ENCODE measurements around the gene EYA4.

EYA4 gene

DNA sequence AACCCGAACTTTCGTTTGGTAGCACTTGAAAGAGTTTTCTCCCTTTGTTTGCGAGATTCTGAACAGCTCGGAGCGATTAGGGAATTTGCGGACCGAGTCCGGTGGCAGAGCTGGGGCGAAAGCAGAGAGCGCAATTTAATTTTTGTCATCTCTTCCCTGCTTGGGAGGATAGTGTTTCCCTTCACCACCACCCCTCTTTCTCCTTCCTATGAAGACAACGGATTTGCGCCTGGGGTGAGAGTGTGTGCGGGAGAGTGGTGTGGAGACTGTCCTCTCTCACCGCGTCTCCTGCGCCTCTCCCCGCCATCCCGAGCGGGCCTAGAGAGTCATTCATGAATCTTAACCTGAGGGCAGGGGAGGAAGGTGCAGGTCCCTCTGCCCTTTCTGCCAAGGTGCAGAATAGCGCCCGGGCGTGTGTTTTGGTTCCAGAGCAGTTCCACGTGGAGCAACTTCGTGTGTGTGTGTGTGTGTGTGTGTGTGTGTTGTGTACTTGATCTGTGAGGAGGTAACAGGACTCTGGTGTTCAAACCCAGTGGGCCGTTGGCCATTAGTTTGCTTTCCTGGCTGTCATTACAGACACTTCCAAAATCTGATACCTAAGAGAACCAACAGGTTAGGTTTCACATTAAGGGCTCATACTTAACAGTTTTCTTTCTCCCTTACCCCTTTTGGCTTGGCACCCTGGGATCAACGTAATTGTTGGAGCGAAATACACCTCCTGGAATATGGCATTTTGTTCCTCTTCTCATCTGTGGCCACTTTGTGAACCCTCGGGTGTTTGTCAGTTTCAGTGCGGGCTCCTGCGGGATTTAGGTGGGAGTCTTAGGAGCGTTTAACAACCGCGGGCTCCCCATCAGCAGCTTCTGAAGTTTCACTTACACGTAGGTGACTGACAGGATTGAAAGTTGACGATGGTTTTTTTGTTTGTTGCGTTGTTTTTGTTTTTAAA, 1.8 kb downstream of the EYA4 start:
- no peak for DNase-seq (ENCODE audit: low read depth)

DNA sequence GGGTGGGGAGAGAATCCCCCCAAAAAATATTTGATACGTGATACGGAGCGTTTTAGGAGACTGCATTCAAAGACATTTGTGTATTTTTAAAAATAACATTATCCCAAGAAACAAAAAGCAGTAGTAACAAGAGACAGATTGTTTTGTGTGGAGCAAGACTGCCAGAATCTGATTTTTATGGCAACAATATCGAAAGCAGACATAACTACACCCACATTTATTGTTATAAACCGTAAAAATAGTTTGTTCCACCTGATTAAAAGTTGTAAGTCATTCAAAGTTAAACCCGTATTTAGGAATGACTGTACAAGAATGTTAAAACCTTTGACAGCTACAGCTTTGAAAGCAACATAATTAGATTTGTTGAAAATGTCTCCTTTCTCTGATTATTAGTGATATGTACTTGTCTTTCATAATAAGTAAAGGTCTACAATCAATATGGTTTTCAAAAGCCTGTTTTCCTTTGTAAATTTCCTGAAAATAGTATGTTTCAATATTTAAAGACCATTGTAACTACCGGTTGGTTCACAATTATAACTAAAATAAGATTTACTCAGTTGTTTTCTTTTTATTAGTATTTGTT, 2.7 kb downstream of the EYA4 start:
- no peak for DNase-seq (ENCODE audit: low read depth)

DNA sequence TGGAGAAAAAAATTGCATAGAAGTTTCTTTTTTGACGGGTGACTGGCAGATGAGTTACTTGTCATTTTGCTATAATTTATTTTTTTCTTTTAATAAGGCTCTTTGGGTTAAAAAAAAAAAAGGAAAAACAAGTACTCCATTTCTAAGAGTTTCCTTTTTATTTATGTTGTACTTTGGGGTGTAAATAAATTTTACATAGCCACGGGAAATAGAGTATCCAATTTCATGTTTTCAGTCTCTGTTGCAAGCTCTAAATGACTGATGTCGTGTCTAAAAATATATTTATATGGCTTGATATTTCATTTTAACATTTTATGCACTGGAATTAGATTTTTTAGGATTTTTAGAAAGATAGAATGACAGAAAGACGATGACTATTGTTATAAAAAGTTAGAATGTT, 3.4 kb downstream of the EYA4 start:
- DNase-seq (ENCODE audit: low read depth), result no peak

DNA sequence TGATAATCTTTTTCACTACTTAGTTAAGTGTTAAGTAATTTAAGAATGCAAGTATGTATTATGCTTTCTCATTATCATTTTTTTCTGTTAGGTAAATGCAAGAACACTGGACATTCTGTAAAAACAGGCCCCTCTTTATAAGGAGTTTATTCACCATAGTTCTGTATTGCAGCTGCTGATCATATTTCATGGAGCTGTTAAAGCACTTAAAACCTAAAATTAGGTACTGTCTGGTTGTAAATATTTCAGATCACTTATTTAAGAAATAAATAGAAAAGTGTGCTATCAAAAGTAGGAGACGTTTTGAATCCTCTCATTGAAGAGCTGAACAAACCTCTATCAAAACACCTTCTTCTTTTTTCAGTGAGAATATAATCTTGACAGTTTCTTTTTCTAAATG, 3.9 kb downstream of the EYA4 start:
- no peak for DNase-seq (ENCODE audit: low read depth)

DNA sequence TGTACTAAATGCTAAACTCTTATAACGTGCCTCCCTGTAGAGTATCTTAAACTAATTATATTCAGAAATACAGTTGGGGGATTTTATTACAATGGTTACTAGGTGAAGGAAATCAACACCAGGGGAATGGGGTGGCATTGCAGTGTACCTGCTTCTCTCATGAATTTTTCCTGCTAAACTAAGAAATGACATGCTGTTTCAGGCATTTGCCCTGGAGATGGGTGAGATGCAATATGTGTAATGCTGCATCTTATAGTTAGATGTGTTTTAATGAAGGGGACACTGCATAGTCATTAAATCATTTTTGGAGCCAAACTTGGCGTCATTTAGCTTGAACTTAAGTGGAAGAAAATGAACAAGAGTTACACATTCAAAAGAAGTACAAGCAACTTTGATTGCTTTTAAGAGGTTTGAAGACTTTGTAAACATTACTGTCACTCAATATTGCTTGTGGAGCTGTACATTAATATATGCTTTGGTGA, 4.3 kb downstream of the EYA4 start:
- no peak for DNase-seq (ENCODE audit: low read depth)

DNA sequence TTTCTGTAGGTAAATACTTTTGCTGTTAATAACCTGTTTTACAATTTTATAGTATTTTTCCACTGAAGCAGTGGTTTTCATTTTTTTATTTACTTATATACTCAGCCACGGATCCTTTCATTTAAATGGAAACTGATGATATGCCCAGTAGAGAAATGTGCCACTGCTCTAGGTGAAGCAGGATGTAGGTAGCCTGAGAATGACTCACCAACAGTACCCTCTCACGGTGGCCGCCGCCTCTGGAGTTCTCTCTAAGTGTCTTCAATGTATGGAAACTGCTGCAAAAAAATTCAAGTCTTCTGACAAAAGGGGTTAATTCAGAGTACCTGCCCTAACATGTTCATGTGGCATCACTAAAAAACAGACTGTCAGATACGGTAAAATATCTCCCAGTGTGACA, 6.4 kb downstream of the EYA4 start:
- no peak for DNase-seq (ENCODE audit: low read depth)

DNA sequence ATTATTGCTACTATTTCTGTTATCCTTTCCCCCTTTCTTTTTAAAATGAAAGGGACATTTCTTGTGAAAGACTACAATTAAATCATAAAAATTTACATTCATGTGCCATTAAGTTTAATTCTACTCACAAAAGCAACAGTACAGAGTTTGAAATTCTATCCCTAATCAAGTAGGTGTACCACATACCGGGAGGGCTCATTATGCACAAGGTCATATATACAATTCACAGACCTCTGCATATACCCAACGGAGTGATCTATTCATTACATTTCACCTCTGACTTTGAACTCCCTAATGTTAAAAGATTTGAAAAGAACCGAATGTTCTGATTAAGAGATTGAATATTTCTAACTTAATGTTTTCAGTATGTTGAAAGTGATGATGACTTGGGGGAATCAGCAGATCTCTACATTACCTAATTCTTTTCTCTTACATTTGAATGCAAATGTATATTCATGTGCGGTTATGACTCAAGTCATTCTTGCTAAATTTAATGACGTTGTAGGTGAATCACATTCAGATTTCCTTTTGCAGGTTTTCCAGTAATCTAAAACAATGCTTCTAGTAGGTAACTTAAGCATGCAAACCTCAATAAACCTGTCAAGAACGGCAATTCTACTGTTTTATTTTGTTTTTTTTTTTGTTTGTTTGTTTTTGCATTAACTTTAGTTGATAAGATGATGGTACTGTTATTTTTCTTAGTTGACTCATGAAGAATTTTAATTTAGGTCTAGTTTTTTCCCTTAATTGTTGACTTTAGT, 7.3 kb downstream of the EYA4 start:
- no peak for DNase-seq (ENCODE audit: low read depth)

DNA sequence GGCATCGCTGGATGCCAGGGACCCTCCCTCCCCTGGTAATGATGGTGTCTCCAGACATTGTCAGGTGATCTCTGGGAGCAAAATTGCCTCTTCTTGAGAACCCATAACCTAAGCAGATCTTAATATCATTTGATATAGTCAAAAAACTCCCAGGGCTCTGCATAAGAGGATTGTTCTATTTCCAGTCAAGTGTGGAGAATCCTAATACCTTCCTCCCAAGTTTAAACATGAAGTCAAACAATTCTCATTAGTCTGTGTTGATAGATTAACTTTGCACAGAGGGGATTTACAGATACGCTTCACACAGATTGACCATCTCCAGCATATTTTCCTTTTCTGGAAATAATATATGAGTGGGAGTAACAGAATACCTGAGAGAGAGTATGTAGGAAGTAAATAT, 10.5 kb downstream of the EYA4 start:
- no peak for DNase-seq (ENCODE audit: low read depth)

DNA sequence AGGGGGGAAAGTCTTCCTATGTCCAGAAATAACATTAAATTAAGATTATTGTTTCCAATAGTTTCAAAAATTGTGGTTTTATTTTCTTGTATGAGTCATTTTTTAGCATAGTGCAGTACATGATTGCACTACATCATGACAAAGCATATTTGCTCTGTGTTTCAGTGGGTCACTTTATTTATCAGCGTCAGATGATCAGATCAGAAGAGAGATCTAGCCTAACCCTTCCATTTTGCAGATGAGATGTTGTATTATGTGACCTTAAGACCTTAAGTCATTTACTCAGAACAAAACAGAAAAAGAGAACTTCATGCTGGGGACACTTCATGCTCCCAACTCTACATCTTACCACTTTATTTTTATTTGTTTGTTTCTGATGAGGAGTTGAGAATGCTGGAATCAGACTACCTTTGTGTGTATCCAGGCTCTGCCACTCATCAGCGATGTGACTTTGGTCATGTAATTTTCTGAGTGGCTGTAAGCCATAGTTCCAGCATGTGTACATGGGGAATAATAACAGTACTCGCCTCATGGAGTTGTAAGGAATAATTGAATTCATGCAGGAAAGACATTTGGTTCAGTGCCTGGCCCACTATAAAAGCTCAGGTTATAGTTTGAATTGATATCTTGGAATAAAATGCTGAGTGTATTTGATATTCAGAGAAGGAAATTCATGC, 13.5 kb downstream of the EYA4 start:
- no peak for DNase-seq (ENCODE audit: low read depth)

DNA sequence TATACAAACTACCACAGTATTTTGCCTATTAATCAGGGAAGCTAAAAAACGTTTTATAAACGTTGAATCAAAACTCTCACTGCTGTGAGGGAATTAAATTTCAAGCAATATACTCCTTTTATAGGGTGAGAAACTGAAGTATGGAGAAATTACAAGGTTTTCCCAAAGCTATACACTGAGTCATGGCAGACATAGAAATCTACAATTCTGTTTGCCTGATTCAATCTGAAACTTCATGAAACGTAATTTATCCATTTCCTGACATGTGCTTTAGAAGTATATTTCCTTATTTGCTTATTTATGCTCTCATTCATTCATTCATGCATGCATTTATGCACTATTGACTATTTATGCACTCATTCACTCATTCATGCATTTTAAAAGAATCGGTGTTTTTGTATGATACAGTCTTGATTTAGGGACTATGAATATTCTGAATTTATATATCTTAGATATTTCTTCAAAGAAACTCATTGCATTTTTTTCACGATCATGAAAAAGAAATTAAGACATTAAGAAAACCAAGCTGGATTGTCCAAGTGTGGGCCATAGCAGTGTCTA, 16.5 kb downstream of the EYA4 start:
- DNase-seq (ENCODE audit: low read depth), result no peak

DNA sequence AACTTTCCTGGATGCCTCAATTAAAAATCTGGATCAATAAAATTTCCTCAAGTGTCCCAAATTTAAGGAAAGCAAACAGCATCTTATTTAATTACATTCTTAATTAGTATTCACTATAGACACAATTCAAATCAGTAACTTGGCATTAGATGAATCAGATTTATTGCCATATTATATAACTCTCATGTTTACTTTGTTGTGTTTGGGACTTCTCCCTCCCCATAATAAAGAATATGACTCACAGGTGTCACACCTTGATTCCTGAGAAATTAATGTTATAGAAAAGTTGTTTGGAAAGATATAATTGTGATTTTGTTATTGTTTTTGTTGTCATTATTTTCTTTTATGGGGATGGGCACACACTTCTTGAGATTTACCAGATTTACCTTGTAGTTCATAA, 18.4 kb downstream of the EYA4 start:
- DNase-seq (ENCODE audit: low read depth), result no peak

DNA sequence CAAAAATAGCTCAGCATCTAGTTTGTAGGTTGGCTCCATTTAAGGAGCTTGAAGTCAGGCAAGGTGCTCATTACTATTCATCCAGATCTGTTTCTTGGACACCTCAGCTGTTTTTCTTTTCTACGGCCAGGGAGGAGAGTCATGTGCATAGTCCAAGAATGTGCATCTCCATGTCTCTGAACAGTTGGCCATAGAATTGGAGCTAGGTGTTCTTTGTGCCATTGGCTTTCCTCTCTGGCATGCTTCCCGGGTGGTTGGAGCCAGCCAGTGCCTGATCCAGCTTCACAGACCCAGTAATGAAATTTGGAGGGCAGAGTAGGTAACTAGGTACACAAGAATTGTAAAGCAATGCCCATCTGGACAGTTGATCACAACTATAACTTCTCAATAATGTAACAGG, 21.6 kb downstream of the EYA4 start:
- no peak for DNase-seq (ENCODE audit: low read depth)

DNA sequence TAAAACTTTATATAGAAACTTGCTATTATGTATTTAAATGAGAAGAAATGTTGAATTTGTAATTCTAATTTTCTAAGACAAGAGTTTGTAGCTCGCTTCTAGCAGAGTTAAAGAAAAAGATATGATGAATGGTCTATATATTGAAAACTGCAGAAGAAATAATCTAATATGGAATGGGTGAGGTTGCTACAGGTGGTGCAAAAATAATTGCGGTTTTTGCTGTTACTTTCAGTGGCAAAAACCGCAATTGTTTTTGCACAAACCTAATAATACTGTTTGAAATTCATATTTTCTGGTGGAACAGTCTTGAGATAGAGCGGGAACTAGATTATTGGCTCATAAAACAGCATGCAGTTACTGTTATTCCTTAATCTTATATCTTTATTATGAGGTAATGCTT, 23.9 kb downstream of the EYA4 start:
- DNase-seq (ENCODE audit: low read depth), result no peak

DNA sequence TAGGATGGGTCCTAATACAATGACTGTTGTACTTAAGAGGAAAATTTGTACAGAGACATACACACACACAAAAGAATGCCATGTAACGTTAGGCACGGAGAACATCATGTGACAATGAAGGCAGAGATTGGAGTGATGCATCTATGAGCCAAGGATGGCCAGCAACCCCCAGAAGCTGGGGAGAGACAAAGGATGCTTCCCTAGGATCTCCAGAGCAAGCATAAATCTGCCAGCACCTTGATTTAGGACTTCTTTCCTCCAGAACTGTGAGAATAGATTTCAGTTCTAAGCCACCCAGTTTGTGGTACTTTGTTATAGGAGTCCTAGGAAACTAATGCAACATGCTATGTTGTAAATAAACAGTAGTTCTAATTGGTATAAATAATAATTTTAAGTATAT, 25.0 kb downstream of the EYA4 start:
- DNase-seq (ENCODE audit: low read depth), result no peak

DNA sequence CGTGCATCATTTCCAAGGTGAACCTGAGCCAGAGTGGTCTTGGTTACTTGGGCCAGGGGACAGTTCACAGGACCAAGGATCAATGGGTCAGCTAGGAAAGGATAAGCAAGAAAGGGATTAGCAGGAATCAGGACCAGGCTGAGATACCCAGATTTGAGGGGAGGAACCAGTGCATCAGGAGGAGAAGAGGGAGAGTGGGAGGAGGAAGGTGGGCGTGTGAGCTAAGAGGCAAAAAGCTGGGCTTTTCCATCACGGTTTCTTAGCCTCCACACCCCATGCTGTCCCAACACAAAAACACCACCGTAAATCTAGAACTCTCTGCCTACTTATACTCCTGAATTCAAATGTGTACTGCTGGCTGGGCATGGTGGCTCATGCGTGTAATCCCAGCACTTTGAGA, 27.5 kb downstream of the EYA4 start:
- DNase-seq (ENCODE audit: low read depth), result no peak

DNA sequence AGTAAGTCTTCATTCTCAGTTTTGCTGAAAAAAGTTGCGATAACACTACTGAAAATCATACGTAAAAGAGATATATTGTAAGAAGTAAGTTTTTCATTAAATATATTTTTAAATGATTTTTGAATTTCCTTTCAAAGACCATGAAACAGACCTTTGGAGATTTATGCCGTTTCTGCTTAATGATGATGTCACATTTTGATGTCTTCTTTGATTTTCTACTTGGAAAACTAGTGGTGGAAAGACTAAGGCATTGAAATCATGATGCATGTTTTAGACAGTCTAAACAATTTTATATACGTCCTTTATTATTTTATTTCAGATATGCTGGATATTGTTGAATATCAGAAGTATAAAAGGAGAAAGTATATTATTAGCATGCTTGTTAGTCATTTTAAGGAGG, 33.7 kb downstream of the EYA4 start:
- DNase-seq (ENCODE audit: low read depth), result no peak

DNA sequence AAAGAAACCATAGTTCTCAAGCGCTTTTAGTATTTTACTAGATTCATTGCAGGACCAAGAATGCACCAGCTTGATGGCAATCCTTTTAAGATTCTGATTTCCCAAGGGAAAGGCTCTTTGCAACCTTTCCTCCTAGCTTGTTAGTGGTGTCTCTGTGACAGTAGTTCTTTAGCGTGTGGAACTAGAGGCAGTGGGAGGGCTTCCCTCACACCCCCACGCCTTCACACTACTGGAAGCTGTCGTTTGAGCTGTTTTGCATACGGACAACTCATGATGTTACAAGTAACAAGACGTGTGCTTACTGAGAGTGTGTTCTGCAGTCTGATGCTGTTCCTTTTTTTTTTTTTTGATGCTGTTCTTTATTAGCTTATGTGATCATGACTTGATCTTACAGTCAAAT, 34.1 kb downstream of the EYA4 start:
- DNase-seq (ENCODE audit: low read depth), result no peak

DNA sequence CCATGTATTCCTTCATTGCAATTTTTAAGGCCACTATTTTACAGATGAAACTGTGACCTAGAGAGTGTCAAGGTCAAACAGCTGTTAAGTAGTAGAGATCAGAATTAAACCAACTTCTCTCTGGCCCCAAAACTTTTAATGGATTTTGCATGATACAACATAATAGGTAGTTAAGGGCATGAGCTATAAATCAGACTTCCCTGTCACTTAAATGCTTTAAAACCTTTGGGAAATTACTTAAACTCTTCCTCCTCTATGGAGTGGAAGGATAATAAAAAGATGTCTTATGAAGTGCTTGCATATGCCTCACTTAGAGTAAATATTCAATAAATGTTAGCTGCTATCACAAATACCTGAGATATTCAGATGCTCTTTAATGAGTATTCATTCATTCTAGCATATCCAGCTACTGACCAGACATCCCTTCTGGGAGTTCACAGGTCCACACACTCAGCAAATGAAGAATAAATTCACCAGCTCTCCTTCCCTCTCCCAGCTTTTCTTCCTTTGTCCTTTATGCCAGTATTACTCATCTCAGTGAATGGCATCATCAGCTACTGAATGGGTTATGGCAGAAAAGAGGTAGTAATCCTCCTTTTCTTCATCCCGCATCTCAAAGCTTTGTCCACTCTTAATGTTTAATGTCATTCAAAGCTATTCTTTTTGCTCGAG, 36.2 kb downstream of the EYA4 start:
- DNase-seq (ENCODE audit: low read depth), result no peak

DNA sequence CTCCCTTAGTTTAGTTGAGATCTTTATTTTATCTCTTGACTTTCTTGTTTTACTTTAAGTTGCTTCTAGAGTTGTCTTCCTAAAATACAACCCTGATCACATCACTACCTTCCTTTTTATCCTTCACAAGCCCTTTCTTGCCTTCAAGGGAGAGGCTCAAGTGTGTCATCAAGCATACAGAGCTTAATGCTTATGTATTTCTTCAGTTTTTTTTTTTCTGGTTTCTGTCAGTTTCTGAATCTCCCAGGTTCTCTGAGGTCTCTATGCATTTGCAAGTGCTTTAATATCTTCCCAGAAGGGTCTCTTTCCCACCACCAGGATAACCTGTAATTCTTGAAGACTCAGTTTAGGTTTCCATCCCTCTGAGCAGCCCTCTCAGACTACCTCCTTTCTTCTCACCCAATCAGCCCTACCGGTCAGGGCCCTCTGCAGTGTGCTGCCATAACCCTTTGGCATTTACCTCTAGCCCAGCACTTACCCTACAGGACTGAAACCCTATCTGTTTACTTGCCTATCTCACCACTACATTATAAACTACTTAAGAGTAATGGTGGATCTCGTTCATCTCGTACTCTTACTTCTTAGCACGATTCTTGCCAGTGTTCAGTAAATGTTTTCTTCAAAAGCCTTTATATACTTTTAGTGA, 36.9 kb downstream of the EYA4 start:
- DNase-seq (ENCODE audit: low read depth), result no peak

DNA sequence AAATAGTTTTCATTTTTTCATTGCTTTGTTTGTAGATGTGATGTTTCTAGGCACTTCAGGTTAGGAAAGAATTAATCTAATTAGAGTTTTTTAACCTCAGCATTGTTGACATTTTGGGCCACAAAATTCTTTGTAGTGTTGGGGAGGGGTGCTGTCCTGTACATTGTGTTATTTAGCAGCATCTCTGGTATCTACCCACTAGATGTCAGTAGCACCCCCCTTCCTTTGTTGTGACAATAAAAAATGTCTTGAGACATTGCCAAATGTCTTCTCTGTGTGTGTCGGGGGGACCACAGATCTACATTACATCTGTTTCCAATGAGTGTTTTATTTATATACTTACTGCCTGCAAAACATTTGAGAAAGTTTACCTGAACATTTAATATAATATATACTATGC, 45.6 kb downstream of the EYA4 start:
- no peak for DNase-seq (ENCODE audit: low read depth)

DNA sequence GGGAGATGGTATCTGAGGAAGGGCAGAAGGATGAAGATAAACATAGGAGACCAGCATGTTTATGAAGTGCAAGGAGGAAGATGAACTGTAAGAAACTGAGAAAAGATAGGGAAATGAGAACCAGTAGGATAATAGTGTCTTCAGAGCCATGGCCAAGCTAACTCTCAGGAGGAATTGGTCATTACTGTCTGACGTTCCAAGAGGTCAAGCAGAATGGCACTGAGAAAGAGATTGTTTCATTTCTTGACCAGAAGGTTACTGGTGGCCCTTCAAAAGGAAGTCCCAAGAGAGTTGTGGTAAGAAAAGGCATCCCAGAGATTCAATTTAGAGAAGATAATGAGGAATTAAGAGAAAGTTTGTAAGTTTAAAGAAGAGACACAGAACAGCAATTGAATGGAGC, 47.5 kb downstream of the EYA4 start:
- DNase-seq (ENCODE audit: low read depth), result no peak
